Hematopoietic multipotent progenitor cell treated with erythropoietin and hydrocortisone succinate and interleukin-3 and kit ligand, for 4 days (in vitro differentiated cells): ENCODE results near the gene RIN3.

ENCODE experiments used
- DNase-seq: peaks from one replicate; pipeline ENCODE4 v3.0.0-alpha.2; 2015

Gene RIN3

DNA sequence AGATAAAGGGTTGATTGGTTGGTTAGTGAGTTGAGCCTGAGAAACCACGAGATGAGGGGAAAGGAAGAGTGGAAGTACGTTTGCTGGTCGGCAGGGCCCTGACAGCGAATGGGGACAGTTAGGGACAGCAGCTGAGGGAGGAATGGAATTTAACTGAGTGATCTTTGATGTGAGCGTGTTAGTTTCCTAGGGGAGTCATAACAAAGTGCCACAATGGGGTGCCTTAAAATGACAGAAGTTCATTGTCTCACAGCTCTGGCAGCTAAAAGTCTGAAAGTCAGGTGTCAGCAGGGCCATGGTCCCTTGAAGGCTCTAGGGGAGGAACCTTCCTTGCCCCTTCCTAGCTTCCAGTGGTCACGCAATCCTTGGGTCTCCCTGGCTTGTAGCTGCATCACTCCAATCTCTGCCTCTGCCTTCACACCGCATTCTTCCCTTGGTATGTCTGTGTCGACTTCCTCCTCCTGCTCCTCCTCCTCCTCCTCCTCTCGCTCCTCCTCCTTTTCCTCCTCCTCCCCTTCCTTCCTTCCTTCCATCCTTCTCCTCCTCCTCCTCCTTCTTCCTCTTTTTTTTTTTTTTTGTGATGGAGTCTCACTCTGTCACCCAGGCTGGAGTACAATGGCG is 26.0 kb upstream of the RIN3 start:
- DNase-seq = no peak

DNA sequence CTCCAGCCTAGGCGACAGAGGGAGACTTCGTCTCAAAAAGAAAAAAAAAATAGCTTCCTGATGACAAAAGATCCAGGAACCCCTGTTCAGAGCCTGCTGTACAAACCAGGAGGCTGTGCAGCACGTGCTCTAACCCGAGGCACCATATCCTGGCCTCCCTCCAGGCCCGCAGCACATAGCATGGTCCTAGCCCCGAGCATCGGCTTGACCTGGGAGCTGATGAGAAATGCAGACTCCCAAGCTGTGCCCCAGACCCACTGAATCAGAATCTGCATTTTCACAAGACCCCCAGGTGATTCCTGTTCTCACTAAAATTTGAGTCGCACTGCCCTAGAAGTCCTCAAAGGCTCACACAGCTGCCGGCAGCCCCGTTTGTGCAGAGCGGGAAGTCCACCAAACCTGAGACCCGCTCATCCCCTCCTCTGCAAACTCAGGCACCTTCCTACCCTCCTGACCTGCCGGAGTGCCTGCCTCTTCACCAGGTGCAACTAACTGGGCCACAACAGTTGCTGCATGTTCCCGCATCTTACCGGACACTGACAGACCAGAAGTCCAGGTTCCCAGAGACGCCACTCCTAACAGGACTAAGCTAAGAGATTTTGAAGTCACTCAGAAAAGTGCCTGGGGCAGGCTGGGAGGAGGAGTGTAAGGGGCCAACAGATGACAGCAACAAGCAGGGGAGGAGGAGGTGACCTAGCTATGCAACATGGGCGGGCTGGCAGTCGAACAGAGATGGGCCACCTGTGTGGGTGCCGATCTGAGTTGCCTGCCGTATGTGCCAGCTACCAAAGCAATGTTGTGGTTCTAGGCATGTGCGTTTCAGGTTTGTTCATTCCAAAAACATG is 24.0 kb upstream of the RIN3 start:
- no peak for DNase-seq

DNA sequence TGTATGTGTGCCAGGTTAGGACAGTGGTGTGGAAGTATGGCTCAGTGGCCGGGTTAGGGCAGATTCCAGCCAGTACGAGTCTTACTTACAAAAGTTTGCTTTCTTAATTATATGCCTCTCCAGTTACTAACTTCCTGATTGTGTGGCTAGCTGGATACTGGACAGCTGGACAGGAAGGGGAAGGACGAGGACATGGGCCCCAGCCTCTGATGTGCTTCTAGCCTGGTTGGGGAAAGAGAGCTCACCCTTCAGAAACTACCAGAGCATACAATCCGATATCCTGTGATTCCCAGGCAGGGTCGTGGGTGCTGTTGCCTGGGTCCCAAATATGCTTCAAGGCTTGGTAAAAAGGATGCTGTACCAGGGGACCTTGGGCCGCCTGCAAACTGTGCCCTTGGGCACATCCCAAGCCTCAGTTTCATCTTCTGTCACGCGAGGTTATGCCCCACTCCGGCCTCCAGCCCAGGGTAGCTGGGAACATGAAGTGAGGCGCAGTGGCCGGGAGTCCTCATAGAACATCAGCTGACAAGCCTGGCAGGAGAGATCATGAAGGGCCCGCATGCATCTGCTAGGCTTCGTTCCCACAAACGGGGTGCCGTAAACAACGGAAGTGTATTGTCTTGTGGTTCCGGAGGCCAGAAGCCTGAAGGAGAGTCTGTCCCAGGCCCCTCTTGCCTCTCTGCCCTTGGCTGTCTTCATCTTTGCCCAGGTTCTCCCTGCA is 23.2 kb upstream of the RIN3 start:
- no peak for DNase-seq

DNA sequence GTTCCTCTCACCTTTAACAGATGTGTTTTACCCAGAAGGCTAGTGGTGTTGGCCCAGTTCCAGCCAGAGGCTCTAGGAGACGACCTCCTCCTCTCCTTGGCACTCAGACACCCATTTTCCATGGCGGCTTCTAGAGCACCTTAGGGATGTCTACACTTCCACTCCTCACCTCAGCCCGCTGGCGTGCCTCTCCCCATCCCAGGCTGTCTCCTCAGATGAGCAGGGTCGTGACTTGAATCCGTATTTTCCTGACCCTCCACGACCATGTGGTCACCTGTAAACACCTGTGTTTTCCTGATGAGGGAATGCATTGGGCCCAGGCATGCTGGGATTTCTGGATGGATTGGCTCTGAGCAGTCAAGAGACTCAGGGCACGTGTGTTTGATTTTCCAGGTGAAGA is 21.8 kb upstream of the RIN3 start:
- no peak for DNase-seq

DNA sequence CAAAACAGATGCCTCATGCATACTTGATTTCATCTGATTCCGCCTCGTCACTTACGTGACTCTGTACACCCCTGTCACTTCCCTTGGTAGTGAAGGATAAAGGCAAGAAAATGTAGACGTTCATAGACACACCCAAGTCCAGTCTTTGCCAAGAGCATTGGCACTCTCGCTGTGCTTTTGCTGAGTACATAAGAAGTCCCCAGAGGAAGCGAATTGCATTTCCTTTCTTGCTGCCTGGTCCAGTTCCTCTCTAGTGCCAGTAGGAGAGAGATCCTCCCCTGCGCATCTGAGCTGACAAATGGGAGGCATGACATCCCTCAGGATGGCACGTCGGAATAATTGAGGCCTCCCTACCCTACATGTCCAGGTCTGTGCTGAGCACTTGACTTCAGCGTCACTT is 21.3 kb upstream of the RIN3 start:
- DNase-seq = no peak

DNA sequence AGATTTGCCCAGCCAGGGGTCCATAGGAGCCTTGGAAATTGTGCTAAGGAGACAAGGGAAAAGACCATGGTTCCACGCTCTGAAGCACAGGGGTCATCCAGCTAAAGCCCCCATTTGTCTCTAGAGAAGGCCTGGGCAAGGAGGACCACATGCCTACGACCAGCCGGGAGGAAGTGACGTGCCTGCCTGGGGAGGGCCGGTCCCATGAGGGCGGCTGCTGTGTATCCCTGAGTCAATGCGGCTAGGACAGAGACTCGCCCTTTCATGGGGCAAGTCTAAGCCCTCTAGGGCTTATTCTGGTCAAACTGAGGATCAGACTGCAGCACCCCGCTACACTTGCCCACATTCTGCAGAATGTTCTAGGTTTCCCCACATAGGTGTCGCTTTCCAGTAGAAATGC is 20.6 kb upstream of the RIN3 start:
- DNase-seq = no peak

DNA sequence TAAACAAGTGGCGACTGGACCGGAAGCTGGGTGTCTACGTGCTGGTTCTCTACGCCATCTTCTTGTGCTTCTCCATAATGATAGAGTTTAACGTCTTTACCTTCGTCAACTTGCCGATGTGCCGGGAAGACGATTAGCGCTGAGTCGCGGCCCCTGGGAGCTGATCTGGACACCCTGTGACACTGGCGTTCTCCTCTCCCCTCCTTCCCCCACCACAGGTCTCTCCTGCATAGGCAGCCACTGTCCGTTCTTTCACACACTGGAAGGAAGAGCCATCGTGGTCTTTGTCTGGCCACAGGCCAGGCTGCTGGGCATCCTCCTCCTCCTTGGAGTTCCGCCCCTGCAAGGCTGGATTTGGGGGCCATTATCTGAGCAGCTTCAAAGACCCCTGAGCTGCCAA is 20.1 kb upstream of the RIN3 start:
- no peak for DNase-seq

DNA sequence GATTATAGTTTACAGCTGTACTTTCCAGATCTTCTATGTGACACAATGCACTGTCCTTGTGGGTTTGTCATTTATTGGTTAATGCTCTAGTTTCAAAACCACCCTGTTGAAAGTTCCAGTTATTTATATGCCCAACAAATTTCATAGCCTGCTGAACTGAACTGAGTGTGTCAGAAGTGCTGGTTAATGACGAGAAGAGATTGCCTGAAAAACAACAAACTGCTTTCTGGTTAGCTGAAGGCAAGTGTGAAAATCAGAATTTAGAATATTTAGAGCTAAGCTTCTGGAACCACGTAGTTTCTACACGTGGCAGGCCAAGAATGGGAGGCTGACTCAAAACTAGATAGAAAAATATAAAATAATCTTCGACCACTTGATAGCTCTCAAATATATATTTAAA is 19.1 kb upstream of the RIN3 start:
- no peak for DNase-seq

DNA sequence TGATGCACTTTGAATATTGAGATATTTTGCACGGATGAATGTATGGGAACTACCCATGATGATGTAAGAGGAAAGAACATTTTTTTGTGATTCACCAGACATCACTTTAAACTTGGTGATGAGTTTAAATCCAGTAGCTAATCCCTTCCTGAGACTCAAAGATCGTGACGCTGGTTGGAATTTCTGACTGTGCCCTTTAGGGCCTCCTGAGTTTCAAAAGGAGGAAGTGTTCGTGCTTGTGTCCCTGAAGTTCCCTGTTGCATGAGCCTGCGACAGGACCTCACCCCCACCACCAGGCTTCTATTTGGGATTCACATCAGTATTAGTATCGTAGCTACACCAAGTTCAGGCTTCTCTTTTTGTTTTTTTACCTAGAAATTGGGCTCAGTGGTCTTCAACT is 18.6 kb upstream of the RIN3 start:
- DNase-seq = peak; percentile 34

DNA sequence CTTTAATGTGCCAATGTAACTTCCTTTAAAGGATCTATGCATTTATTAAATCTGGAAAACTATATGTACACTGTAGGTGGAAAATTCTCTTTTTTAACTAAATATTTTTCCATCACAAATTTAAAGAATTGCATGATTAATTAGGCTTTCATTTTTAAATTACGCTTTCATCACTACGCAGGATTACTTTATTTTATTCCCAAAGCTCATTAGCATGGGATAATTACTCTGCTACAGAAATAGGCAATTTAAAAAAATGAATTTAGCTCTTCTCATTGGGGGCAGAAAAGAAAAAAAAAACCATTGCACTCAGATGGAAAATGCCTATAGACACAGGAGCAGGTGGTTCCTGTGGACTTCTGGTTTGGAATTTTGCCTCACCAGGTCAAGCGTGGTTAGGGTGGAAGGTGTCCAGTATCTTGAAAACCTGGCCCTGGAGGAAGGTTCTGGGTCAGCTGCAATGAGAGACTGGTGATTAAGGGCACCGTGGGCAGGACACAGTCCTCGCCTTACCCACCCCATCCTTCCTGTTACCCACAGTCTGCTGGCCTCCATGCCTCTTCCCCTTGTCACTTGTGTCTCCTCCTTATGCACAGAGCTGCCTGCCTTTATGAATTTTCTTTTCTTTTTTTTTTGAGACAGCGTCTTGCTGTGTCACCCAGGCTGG is 17.3 kb upstream of the RIN3 start:
- DNase-seq = no peak

DNA sequence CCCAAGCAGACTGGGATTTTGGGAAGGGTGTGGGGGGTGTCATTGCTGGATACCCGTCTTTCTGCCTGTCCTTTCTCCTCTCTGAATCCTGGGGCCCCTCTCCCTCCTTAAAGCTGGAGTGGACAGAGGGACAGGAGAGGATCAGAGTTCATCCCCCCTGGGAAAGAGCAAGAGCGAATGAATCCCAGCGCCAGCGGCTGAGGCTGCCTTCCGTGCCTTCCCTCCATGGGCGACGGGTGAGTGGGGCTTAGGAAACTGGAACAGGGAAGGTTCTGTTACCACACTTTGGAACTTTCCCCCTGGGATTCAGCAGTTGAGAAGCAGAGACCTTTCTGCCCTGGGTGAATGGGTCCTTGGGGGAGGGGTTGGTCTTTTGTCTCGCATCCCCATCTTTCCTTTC is 16.2 kb upstream of the RIN3 start:
- no peak for DNase-seq

DNA sequence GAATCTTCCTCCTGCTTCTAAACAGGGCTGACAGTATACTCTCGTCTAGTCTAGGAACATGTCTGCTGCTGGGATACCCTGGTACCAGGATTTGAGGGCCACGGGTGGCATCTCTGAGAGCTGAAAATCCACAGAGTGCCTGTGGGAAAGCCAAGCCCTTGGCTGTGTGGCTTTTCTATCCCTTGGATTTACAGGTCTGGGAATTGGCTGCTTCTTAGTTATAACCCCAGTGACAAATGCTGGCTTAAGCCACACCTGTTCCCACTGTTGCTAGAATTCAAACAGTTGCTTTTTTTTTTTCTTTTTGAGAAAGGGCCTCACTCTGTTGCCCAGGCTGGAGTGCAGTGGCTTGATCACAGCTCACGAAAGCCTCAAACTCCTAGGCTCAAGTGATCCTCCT is 14.3 kb upstream of the RIN3 start:
- no peak for DNase-seq

DNA sequence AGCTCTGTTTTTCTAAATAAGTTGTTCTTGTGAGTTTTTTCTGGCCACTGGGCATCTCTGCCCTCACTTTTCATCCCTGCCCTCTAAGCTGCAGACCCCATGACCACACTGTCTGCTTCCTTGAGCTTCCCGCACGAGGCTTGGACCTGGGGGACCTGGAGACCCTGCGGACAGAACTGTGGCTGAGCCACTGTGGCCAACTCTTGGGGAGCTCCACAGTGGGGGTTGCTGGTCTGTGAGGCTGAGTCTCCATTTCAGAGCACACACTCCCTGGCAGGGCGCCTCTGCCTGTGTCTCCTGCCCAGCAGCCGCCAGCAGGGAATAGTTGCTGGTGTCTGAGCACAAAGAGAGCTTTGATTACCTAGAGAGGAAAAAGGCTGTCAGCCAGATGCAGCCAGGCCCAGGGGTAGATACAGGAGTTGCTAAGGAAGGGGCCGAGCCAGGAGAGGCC is 13.1 kb upstream of the RIN3 start:
- no peak for DNase-seq

DNA sequence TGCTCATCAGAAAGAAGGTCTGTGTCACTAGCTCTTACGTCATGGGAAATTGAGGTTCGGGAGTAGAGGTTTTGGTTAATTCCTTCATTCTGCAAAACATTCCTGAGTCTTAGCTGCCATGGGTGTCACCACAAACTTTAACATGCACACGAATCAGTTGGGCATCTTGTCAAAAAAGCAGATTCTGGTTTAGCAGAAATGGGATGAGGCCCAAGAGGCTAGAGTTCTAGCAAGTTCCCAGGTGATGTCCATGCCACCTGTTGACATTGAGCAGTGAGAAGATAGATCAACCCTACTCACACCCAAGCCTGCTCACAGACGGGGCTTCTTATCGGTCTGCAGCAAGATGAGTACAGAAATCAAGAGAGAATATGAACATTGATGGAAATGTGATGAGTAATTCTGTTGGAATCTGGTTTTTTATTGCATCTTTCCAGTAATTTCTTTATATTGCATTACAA is 11.7 kb upstream of the RIN3 start:
- DNase-seq = no peak

DNA sequence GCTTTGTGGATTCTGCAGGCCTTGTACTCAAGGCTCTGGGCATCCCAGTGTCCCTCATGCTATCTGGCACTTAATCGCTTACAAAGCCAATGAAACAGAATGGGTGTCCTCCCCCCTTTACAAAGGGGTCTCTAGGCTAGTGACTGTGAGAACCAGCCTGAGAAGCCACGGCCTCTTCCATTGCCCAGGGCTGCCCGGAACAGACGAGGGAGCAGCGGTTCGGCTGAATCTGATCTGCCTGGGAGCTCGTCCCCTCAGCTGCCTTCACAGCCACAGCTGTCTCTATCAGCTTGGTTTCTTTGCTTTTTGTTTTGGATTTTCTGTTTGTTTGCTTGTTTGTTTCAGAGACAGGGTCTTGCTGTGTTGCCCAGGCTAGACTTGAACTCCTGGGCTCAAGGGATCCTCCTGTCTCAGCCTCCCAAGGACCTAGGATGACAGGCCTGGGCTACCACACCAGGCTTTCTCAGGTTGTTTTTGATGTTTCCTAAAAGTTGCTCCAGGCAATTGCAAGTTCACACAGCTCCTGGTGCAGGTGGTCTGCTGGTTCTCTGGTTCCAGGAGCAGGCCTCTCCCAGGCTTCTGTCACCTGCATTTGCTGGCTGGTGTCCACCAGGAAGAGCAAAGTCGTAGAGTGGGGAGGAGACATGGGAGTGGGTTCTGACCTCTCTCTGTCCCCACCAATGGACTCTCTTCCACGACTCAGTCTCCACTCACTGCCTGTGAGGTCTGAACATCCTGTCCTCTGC is 10.9 kb upstream of the RIN3 start:
- no peak for DNase-seq

DNA sequence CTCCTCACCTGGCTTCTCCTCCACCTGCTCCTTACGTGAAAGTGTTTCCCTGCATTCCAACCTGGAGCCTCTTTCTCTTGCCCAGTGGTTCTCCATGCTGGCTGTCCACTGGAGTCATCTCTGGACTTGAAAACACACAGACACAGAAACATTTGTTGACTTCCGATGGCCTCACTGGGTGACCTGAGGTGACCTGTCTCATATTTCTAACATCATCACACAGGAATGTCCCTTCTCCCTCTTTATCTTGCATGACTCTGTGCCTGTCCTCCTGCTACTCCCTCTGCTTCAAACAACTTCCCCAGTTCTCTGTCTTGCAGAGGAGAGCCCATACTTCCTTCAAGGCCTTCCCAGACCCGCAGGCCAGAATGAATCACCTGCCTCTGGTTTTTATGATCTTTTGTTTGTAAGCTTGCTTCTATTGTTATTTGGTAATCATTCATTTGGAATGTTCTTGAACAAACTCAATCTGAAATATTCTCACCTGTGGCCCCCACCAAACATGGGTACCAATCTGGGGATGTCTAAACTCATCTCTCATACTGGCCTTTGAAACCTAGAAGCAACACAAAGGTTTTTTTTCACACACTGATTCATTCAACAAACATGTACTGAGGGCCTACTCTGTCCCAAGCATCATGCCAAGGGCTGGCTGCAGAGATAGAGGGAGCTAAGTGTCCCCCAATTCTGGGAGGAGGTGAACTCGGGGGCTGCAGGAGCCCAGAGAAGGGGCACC is 9.7 kb upstream of the RIN3 start:
- DNase-seq = no peak

DNA sequence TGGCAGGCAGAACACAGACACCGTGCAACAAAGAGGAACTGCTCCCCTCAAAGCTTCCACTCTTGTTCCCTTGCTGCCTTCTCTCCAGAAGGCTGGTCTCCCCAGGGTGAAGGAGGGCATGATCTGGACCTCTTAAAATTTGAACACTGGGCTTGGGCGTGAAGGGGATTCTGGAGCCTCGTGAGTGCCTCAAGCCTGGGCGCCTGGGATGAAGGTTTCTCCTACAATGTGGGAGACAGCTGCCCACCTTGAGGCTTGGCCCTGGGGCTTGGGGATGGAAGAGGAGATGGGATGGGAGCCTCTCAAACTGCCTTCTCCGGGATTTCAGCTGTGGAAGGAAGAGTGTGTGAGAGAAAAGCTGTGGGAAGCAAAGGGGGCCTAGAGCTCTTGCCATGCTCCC is 7.8 kb upstream of the RIN3 start:
- no peak for DNase-seq

DNA sequence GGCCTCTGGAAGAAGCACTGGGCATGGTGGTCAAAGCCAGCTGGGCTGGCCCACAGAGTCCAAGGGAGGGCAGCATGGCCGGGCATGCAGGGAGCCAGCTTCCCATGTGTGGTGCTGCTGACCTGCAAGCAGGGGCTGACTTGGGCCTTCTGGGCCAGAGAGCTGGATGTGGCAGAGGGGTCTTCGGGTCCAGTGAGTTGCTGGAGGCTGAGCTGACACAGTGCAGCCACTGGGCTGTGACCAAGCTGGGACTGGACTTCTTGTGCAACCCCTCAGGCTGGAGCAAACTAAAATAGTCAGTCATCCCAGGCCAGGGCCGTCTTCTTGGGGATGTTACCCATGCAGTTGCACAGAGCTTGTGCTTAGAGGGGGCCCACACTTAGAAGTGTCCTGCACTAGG is 7.3 kb upstream of the RIN3 start:
- DNase-seq = no peak

DNA sequence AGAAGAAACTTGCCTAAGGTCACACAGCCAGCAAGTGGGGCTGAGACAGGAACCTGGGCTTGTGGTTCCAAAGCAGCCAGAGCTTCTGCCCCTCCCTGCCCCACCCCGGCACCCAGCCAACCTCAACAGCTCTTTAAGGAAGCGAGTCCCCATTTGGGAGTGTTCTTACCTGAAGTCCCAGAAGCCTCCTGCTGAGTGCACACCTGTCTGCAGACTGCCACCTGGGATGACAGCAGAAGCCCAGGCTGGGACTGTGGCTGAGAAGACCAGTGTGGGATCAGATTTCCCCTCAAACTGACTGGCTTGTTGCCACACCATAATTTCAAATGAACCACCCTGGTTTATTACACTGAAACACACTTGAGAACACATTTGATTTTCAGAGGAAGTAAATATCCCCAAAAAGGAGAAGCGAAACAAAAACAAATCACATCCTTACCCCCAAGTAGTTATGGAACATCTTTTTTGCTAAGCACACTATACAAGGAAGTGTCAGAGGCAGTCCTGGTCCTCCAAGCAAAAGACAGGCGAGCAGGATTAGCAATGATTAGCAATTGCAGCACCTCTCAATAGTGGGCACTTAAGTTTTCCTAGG is 6.3 kb upstream of the RIN3 start:
- peak; percentile 47 for DNase-seq

DNA sequence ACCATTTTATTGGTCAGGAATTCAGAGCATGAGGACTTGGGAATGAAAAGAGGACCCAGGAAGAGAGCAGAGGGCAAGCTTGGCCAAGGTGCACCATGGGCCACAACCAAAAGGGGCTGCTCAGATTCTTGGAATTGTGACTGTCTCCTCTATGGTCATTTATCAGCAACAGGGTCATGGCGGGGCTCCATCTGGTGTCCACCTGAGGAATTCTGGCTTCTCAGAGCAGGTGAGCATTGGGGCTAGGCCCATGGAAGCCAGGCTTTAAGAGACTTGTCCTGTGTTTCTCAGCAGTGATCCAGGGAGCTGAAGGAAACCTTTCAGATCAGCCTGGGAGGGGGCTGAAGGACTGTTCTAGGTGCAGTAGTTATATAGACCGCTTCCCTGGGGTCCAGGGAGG is 2.6 kb upstream of the RIN3 start:
- no peak for DNase-seq

DNA sequence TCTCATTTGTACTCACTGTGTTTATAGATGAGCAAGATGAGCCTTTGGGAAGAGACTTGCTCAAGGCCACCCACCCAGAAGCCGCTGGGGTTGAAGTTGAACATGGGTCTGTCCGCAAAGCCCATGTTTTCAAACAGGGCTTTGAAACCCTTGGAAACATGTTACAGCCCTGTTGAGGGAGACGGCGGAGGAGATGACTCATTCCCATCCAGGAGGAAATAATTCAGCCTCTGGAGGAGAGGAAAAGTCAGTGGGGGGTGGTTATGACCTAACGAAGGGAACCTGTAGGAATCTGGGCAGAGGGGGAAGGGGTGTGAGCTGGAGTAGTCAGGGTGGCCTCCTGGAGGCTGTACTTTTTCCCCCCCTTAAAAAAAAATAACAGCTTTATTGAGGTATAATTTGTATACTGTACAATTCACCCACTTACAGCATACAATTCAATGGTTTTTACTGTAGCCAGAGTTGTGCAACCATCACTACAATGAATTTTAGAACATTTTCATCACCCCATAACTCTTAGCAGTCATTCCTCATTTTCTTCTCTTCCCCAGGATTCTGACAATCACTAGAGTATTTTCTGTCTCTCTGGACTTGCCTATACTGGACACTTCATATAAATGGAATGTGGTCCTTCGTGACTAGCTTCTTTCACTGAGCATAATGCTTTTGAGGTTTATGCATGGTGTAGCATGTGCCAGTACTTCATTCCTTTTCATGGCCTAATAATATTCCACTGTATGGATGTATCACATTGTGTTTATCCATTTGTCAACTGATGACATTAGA is 1.9 kb upstream of the RIN3 start:
- no peak for DNase-seq
